SK-N-SH (cell line): ENCODE results near the gene SSBP1. TPM values are rescaled to one million over a fixed set of nuclear protein-coding genes. Genes with fewer than 3 reads are reported as not detected.

Experiments used
- CTCF ChIA-PET: fragments of 300-600, 350-600 bp; formaldehyde crosslinking; extraction: SDS; loops from one replicate; lab custom pipeline; 2021; lab: Yijun Ruan, JAX
- POLR2A ChIA-PET: fragments of 350-600 bp; sonication (Branson Sonifier 250); formaldehyde crosslinking; extraction: SDS; loops from one replicate; lab custom pipeline; 2020; ENCODE audit warnings: antibody characterized with exemption, inconsistent platforms; lab: Yijun Ruan, JAX
- DNase-seq: peaks from one replicate; pipeline ENCODE4 v3.0.0; 2012
- H2AFZ ChIP-seq: fragments of 200-600 bp; sonication (generic); 2 replicates; pipeline ENCODE4 v1.8.1; 2016; ENCODE audit warnings: antibody characterized with exemption, mild to moderate bottlenecking, low read depth
- H3F3A ChIP-seq: fragments of 200-600 bp; sonication (generic); replicated peaks from 2 replicates; pipeline ENCODE3; 2016; ENCODE audit warnings: antibody characterized with exemption, mild to moderate bottlenecking; ENCODE audit not compliant: insufficient read depth
- H3K27ac ChIP-seq, 2 experiments: fragments of 200-500 bp in 1 of 2; fragments of 200-600 bp in 1 of 2; sonication (Bioruptor generic) in 1 of 2; sonication (generic), shearing (Covaris generic) in 1 of 2; 2 replicates each; pipeline versions ENCODE4 v1.5.1 to v1.6.1; 2014 to 2016; ENCODE audit warnings: low read depth in 2 of 2, inconsistent platforms in 1 of 2, low read length in 1 of 2, mild to moderate bottlenecking in 1 of 2, mixed read lengths in 1 of 2
- H3K27me3 ChIP-seq: fragments of 200-600 bp; sonication (generic), shearing (Covaris generic); 2 replicates; pipeline ENCODE4 v1.6.1; 2016; ENCODE audit warnings: mixed run types; ENCODE audit not compliant: insufficient read depth
- H3K36me3 ChIP-seq, 2 experiments: fragments of 200-500 bp in 1 of 2; fragments of 200-600 bp in 1 of 2; sonication (Bioruptor generic) in 1 of 2; sonication (generic) in 1 of 2; replicated peaks in 1 of 2; 2 replicates each; pipeline versions ENCODE3 to v1.5.1; 2014 to 2016; ENCODE audit warnings: low read length in 1 of 2, mild to moderate bottlenecking in 1 of 2; ENCODE audit not compliant: insufficient read depth in 2 of 2, control insufficient read depth in 1 of 2
- H3K4me1 ChIP-seq, 2 experiments: fragments of 200-500 bp in 1 of 2; fragments of 200-600 bp in 1 of 2; sonication (Bioruptor generic) in 1 of 2; sonication (generic), shearing (Covaris generic) in 1 of 2; 2 replicates each; pipeline versions ENCODE4 v1.5.1 to v1.6.1; 2014 to 2016; ENCODE audit warnings: low read depth in 1 of 2, low read length in 1 of 2, mixed run types in 1 of 2; ENCODE audit not compliant: insufficient read depth in 2 of 2, control insufficient read depth in 1 of 2
- H3K4me2 ChIP-seq: fragments of 200-600 bp; sonication (generic), shearing (Covaris generic); 2 replicates; pipeline ENCODE4 v1.6.1; 2017; ENCODE audit warnings: mixed run types
- H3K4me3 ChIP-seq, 2 experiments: fragments of 200-500 bp in 1 of 2; fragments of 200-600 bp in 1 of 2; sonication (Bioruptor generic) in 1 of 2; sonication (generic), shearing (Covaris generic) in 1 of 2; 2 replicates each; pipeline versions ENCODE4 v1.5.1 to v1.8.1; 2014 to 2016; ENCODE audit warnings: low read depth in 2 of 2, inconsistent platforms in 1 of 2, low read length in 1 of 2, mild to moderate bottlenecking in 1 of 2, mixed read lengths in 1 of 2, moderate library complexity in 1 of 2
- H3K79me2 ChIP-seq: fragments of 200-600 bp; sonication (generic); 2 replicates; pipeline ENCODE4 v1.8.1; 2017; ENCODE audit warnings: mild to moderate bottlenecking; ENCODE audit not compliant: insufficient read depth
- H3K9ac ChIP-seq: fragments of 200-600 bp; sonication (generic); 2 replicates; pipeline ENCODE4 v1.6.1; 2017; ENCODE audit warnings: mixed run types
- H3K9me2 ChIP-seq: fragments of 200-600 bp; sonication (generic); 2 replicates; pipeline ENCODE4 v1.6.1; 2017; ENCODE audit warnings: mixed run types
- H3K9me3 ChIP-seq: fragments of 200-600 bp; sonication (generic); 2 replicates; pipeline ENCODE4 v1.6.1; 2017; ENCODE audit warnings: mixed run types, mild to moderate bottlenecking, moderate library complexity
- H4K20me1 ChIP-seq: fragments of 200-600 bp; sonication (generic); 2 replicates; pipeline ENCODE4 v1.6.1; 2017; ENCODE audit warnings: mild to moderate bottlenecking, mixed run types; ENCODE audit not compliant: insufficient read depth
- ELF1 ChIP-seq: IDR thresholded peaks from 2 replicates; pipeline ENCODE4 v1.4.0; 2012
- EP300 ChIP-seq, 2 experiments: IDR thresholded peaks; 2 replicates each; pipeline versions ENCODE4 v1.4.0 to v1.6.1; 2012; ENCODE audit warnings: borderline replicate concordance in 1 of 2, low read depth in 1 of 2, low read length in 1 of 2
- FOSL2 ChIP-seq: IDR thresholded peaks from 2 replicates; pipeline ENCODE4 v1.4.0; 2012; ENCODE audit warnings: low read depth, mild to moderate bottlenecking, moderate library complexity, borderline replicate concordance
- FOXM1 ChIP-seq: IDR thresholded peaks from 2 replicates; pipeline ENCODE4 v1.4.0; 2012; ENCODE audit warnings: low read depth, mild to moderate bottlenecking
- GABPA ChIP-seq: IDR thresholded peaks from 2 replicates; pipeline ENCODE4 v1.4.0; 2012; ENCODE audit warnings: low read depth, mild to moderate bottlenecking
- GATA2 ChIP-seq: sonication (generic); formaldehyde crosslinking; IDR thresholded peaks from 2 replicates; pipeline ENCODE4 v1.5.0; 2020; ENCODE audit warnings: mild to moderate bottlenecking, missing genetic modification reagents
- POLR2AphosphoS5 ChIP-seq: IDR thresholded peaks from 2 replicates; pipeline ENCODE4 v1.6.1; 2012; ENCODE audit warnings: low read depth, low read length
- RAD21 ChIP-seq: IDR thresholded peaks from 2 replicates; pipeline ENCODE4 v1.6.1; 2012; ENCODE audit warnings: mild to moderate bottlenecking, low read length
- RXRA ChIP-seq: IDR thresholded peaks from 2 replicates; pipeline ENCODE4 v1.4.0; 2012; ENCODE audit warnings: low read depth, mild to moderate bottlenecking, borderline replicate concordance
- SMC3 ChIP-seq: IDR thresholded peaks from 2 replicates; pipeline ENCODE4 v1.6.1; 2012; ENCODE audit warnings: low read depth, low read length, improper control_type of control experiment
- TCF12 ChIP-seq: IDR thresholded peaks from 2 replicates; pipeline ENCODE4 v1.4.0; 2012
- TEAD4 ChIP-seq: IDR thresholded peaks from 2 replicates; pipeline ENCODE4 v1.4.0; 2012; ENCODE audit warnings: mild to moderate bottlenecking, borderline replicate concordance; ENCODE audit not compliant: insufficient read depth
- YY1 ChIP-seq: IDR thresholded peaks from 2 replicates; pipeline ENCODE4 v1.4.0; 2012; ENCODE audit warnings: low read depth, mild to moderate bottlenecking
- WGBS: methylation state at CpG from one replicate; pipeline ENCODE4 v1.1.6; 2017; ENCODE audit warnings: low lambda C conversion rate; 5-methylcytosine and 5-hydroxymethylcytosine counted together
- polyA plus RNA-seq, 3 experiments: library from polyadenylated mRNA; depleted of rRNA; stranded (reverse); fragments of >200 nt; gene quantifications; 2 replicates each; pipeline ENCODE4 v1.2.3, GENCODE V29; 2012
- TF ChIP-seq, protein P1 (sequence below): IDR thresholded peaks from 2 replicates; pipeline ENCODE4 v1.6.1; 2012; ENCODE audit warnings: mild to moderate bottlenecking, low read depth, low read length, moderate library complexity
- TF ChIP-seq, protein P2 (sequence below): IDR thresholded peaks from 2 replicates; pipeline ENCODE4 v1.4.0; 2012; ENCODE audit warnings: low read depth, borderline replicate concordance
- TF ChIP-seq, protein P3 (sequence below): IDR thresholded peaks from 2 replicates; pipeline ENCODE4 v1.4.0; 2012; ENCODE audit warnings: low read depth, borderline replicate concordance

The SSBP1 gene
- polyA plus RNA-seq, 1 of the 3 experiments (the other 2 are of a cell fraction), result 212 TPM

GRCh38 chr7:141715794-141716689 lies 22.1 kb upstream of the SSBP1 start:
- H3F3A ChIP-seq, result no peaks in the 10 kb centered on the region
- no peaks in the 10 kb centered on the region; the same call in 1 of the 2 replicates for H3K9me2 ChIP-seq
- DNase-seq, result no peak
- no peak for TF ChIP-seq FOSL2
- TF ChIP-seq, protein P1, sequence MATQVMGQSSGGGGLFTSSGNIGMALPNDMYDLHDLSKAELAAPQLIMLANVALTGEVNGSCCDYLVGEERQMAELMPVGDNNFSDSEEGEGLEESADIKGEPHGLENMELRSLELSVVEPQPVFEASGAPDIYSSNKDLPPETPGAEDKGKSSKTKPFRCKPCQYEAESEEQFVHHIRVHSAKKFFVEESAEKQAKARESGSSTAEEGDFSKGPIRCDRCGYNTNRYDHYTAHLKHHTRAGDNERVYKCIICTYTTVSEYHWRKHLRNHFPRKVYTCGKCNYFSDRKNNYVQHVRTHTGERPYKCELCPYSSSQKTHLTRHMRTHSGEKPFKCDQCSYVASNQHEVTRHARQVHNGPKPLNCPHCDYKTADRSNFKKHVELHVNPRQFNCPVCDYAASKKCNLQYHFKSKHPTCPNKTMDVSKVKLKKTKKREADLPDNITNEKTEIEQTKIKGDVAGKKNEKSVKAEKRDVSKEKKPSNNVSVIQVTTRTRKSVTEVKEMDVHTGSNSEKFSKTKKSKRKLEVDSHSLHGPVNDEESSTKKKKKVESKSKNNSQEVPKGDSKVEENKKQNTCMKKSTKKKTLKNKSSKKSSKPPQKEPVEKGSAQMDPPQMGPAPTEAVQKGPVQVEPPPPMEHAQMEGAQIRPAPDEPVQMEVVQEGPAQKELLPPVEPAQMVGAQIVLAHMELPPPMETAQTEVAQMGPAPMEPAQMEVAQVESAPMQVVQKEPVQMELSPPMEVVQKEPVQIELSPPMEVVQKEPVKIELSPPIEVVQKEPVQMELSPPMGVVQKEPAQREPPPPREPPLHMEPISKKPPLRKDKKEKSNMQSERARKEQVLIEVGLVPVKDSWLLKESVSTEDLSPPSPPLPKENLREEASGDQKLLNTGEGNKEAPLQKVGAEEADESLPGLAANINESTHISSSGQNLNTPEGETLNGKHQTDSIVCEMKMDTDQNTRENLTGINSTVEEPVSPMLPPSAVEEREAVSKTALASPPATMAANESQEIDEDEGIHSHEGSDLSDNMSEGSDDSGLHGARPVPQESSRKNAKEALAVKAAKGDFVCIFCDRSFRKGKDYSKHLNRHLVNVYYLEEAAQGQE, result peak; percentile 69; the same call in 1 of the 2 replicates
- H3K36me3 ChIP-seq, result peaks cover 0 to 5% of the 10 kb centered on the region in 2 experiments
- ChIA-PET CTCF (interaction anchor here (1.3 to 3.5 kb wide), 3 partner anchors 22 to 61 kb away, joined by 3 to 26 read pairs (median 4); partner anchors contain the start of gene SSBP1), POLR2A (no interaction called here)
- H3K4me1 ChIP-seq, result no peaks in the 10 kb centered on the region
- WGBS, result 68% methylated on average over 6 of the region's 6 CpGs
- no peak overlapping the region for H2AFZ ChIP-seq
- no peaks in the 10 kb centered on the region for H3K9me3 ChIP-seq
- no peak overlapping the region for H3K4me2 ChIP-seq
- H3K79me2 ChIP-seq, result no peaks in the 10 kb centered on the region
- no peak overlapping the region for H3K27ac ChIP-seq
- H3K4me3 ChIP-seq, result no peak overlapping the region
- H3K27me3 ChIP-seq, result no peaks in the 10 kb centered on the region
- no peaks in the 10 kb centered on the region for H4K20me1 ChIP-seq
- no peak overlapping the region for H3K9ac ChIP-seq

DNA sequence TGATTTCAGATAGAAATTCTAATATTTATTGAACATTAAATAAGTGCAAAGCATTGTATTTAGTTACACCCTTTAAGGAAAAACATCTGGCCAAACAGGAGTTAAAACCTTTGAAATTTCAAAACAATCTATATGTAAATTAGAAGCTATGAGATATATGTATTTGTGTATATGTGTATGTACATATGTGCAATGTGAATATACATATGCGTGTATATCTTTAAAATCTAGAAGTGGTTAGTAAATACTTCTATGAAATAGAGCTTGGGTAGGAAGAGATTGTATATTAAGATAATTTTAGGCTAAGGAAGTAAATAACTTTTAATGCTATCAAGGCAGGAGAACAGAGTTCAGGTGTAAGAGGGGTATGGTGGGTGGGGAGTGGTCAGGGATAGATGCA lies 20.7 kb upstream of the SSBP1 start:
- Histone ChIP-seq H4K20me1 (no peaks in the 10 kb centered on the region), H3K27me3 (no peaks in the 10 kb centered on the region), H3F3A (no peaks in the 10 kb centered on the region), H3K27ac (no peak overlapping the region), H3K9me3 (no peaks in the 10 kb centered on the region), H3K4me3 (no peak overlapping the region), H3K9me2 (no peaks in the 10 kb centered on the region; the same call in 1 of the 2 replicates), H3K4me2 (no peak overlapping the region), H3K36me3 (peaks cover 0 to 5% of the 10 kb centered on the region in 2 experiments), H3K4me1 (no peaks in the 10 kb centered on the region), H3K9ac (no peak overlapping the region), H2AFZ (no peak overlapping the region), H3K79me2 (no peaks in the 10 kb centered on the region)
- WGBS, result 83% methylated on average over 1 of the region's 1 CpG
- no peak for DNase-seq
- ChIA-PET CTCF (interaction anchor here (1.1 to 3.5 kb wide), 3 partner anchors 21 to 67 kb away, joined by 3 to 26 read pairs (median 4); partner anchors contain the start of gene SSBP1), POLR2A (no interaction called here)
- TF ChIP-seq GATA2 (CRISPR knock-in tag) (no peak), RXRA (no peak), RAD21 (no peak), ELF1 (no peak), EP300 (IDR thresholded peaks at IDR 0.05; ENCODE audit: borderline replicate concordance in 1 of 2, low read depth in 1 of 2, low read length in 1 of 2) (no peak), TCF12 (no peak), YY1 (no peak), TEAD4 (no peak), SMC3 (no peak), POLR2AphosphoS5 (no peak), FOXM1 (no peak), GABPA (no peak)
- TF ChIP-seq, protein P2, sequence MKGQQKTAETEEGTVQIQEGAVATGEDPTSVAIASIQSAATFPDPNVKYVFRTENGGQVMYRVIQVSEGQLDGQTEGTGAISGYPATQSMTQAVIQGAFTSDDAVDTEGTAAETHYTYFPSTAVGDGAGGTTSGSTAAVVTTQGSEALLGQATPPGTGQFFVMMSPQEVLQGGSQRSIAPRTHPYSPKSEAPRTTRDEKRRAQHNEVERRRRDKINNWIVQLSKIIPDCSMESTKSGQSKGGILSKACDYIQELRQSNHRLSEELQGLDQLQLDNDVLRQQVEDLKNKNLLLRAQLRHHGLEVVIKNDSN, result no peak
- TF ChIP-seq, protein P1, result no peak
- TF ChIP-seq, protein P3, sequence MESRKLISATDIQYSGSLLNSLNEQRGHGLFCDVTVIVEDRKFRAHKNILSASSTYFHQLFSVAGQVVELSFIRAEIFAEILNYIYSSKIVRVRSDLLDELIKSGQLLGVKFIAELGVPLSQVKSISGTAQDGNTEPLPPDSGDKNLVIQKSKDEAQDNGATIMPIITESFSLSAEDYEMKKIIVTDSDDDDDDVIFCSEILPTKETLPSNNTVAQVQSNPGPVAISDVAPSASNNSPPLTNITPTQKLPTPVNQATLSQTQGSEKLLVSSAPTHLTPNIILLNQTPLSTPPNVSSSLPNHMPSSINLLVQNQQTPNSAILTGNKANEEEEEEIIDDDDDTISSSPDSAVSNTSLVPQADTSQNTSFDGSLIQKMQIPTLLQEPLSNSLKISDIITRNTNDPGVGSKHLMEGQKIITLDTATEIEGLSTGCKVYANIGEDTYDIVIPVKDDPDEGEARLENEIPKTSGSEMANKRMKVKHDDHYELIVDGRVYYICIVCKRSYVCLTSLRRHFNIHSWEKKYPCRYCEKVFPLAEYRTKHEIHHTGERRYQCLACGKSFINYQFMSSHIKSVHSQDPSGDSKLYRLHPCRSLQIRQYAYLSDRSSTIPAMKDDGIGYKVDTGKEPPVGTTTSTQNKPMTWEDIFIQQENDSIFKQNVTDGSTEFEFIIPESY, result no peak
